Measurements from ENCODE around the gene TULP4. TPM values are rescaled to one million over a fixed set of nuclear protein-coding genes. Genes with fewer than 3 reads are reported as not detected.
"Not testable (repeated sequence)": the region's sequence is repeated elsewhere in the genome, so short reads cannot be mapped to it uniquely, and the experiment has no call there.

Gene TULP4
- total RNA-seq, 2 experiments from 2014 or later: 25.5 to 27.0 TPM

GRCh38 chr6:158293122-158293521 lies 19.1 kb upstream of the TULP4 start:
- CTCF ChIA-PET: no interaction called here
- POLR2A ChIA-PET: no interaction called here

- POLR2A ChIA-PET, CTCF ChIA-PET: not testable (repeated sequence)
Observed at GRCh38 chr6:158295976-158296853, 16.1 kb upstream of the TULP4 start.

- POLR2A ChIA-PET, CTCF ChIA-PET: not testable (repeated sequence)
Observed at GRCh38 chr6:158296854-158297324, 15.4 kb upstream of the TULP4 start.

- CTCF ChIA-PET, POLR2A ChIA-PET: not testable (repeated sequence)
Observed at GRCh38 chr6:158297657-158298056, 14.6 kb upstream of the TULP4 start.

- POLR2A ChIA-PET, CTCF ChIA-PET: not testable (repeated sequence)
Observed at GRCh38 chr6:158300306-158301143, 11.7 kb upstream of the TULP4 start.

- POLR2A ChIA-PET, CTCF ChIA-PET: not testable (repeated sequence)
Observed at GRCh38 chr6:158301561-158301960, 10.7 kb upstream of the TULP4 start.

GRCh38 chr6:158302195-158302796 lies 10.0 kb upstream of the TULP4 start:
- CTCF ChIA-PET, POLR2A ChIA-PET: not testable (repeated sequence)

- ChIA-PET POLR2A (no interaction called here), CTCF (no interaction called here)
Observed at GRCh38 chr6:158303210-158303731, 9.0 kb upstream of the TULP4 start.

- ChIA-PET POLR2A (no interaction called here), CTCF (no interaction called here)
Observed at GRCh38 chr6:158304254-158304653, 8.0 kb upstream of the TULP4 start.

- ChIA-PET POLR2A (no interaction called here), CTCF (no interaction called here)
Observed at GRCh38 chr6:158309814-158310213, 2.5 kb upstream of the TULP4 start.

GRCh38 chr6:158311193-158311592 lies 1.1 kb upstream of the TULP4 start:
- ChIA-PET POLR2A (no interaction called here), CTCF (interaction anchor here (0.7 to 1.2 kb wide), 2 partner anchors 40 to 43 kb away, joined by 3 read pairs; no protein-coding TSS in a partner anchor)

GRCh38 chr6:158311626-158312025 lies 639 bp upstream of the TULP4 start:
- CTCF ChIA-PET: interaction anchor here (0.7 to 1.2 kb wide), 2 partner anchors 40 to 42 kb away, joined by 3 read pairs; no protein-coding TSS in a partner anchor
- POLR2A ChIA-PET: no interaction called here

GRCh38 chr6:158312672-158313397 lies 570 bp downstream of the TULP4 start:
- CTCF ChIA-PET: no interaction called here
- POLR2A ChIA-PET: no interaction called here

GRCh38 chr6:158313989-158314388 lies 1.7 kb downstream of the TULP4 start:
- CTCF ChIA-PET: no interaction called here
- POLR2A ChIA-PET: no interaction called here

- CTCF ChIA-PET: no interaction called here
Observed at GRCh38 chr6:158314737-158315136, 2.5 kb downstream of the TULP4 start.

GRCh38 chr6:158316022-158316421 lies 3.8 kb downstream of the TULP4 start:
- CTCF ChIA-PET: no interaction called here

More at GRCh38 chr6:158314737-158315136, 2.5 kb downstream of the TULP4 start:
- POLR2A ChIA-PET: no interaction called here

GRCh38 chr6:158321960-158322359 lies 9.7 kb downstream of the TULP4 start:
- POLR2A ChIA-PET: no interaction called here
- CTCF ChIA-PET: no interaction called here

More at GRCh38 chr6:158316022-158316421, 3.8 kb downstream of the TULP4 start:
- POLR2A ChIA-PET: no interaction called here

GRCh38 chr6:158322400-158322723 lies 10.1 kb downstream of the TULP4 start:
- POLR2A ChIA-PET: no interaction called here
- CTCF ChIA-PET: no interaction called here

- ChIA-PET CTCF (no interaction called here), POLR2A (no interaction called here)
Observed at GRCh38 chr6:158322724-158323560, 10.7 kb downstream of the TULP4 start.
